ENCODE results near the gene KRTAP5-5.

DNA sequence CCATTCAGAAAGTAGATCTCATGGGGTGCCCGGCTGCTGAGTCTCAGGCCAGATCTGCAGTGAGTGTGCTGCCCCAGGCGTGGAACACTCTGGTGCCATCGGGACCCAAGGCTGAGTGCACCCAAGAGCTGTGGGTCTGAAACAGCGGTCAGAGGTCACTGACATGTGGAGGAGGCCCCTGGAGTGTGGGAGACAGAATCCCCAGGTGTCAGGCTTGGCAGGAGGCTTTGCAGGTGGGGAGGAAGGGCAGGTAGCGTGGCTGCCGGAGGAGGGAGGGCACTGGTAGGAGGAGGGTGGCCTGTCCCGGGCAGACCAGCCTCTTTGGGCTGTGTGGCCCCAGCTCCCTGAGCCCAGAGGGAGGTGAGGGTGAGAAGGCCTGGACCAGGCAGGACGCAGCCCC, 35.7 kb downstream of the KRTAP5-5 start:
- no peak for TF ChIP-seq POLR2A (IDR thresholded peaks at IDR 0.05; ENCODE audit: low read depth, low read length)
- no peak for TF ChIP-seq POLR2AphosphoS5 (IDR thresholded peaks at IDR 0.05; ENCODE audit: low read depth, low read length)

Measured in GM12891 (cell line).